Measurements from ENCODE around the gene MRE11.

- TF ChIP-seq, protein P1, sequence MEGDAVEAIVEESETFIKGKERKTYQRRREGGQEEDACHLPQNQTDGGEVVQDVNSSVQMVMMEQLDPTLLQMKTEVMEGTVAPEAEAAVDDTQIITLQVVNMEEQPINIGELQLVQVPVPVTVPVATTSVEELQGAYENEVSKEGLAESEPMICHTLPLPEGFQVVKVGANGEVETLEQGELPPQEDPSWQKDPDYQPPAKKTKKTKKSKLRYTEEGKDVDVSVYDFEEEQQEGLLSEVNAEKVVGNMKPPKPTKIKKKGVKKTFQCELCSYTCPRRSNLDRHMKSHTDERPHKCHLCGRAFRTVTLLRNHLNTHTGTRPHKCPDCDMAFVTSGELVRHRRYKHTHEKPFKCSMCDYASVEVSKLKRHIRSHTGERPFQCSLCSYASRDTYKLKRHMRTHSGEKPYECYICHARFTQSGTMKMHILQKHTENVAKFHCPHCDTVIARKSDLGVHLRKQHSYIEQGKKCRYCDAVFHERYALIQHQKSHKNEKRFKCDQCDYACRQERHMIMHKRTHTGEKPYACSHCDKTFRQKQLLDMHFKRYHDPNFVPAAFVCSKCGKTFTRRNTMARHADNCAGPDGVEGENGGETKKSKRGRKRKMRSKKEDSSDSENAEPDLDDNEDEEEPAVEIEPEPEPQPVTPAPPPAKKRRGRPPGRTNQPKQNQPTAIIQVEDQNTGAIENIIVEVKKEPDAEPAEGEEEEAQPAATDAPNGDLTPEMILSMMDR (IDR thresholded peaks at IDR 0.05), result no peak
- TF ChIP-seq POLR2A (IDR thresholded peaks at IDR 0.05), result no peak
Measured at GRCh38 chr11:94454301-94454700, 39.3 kb downstream of the MRE11 start.
